ENCODE data around the gene FKBP15. TPM values are rescaled to one million over a fixed set of nuclear protein-coding genes. Genes with fewer than 3 reads are reported as not detected.

Gene FKBP15
- 28.2 to 30.0 TPM (median 28.4 TPM) in 3 replicates for total RNA-seq

- H3K4me1 Mint-ChIP-seq = peaks cover 38% of the 10 kb centered on the region
- TF ChIP-seq, protein P1, sequence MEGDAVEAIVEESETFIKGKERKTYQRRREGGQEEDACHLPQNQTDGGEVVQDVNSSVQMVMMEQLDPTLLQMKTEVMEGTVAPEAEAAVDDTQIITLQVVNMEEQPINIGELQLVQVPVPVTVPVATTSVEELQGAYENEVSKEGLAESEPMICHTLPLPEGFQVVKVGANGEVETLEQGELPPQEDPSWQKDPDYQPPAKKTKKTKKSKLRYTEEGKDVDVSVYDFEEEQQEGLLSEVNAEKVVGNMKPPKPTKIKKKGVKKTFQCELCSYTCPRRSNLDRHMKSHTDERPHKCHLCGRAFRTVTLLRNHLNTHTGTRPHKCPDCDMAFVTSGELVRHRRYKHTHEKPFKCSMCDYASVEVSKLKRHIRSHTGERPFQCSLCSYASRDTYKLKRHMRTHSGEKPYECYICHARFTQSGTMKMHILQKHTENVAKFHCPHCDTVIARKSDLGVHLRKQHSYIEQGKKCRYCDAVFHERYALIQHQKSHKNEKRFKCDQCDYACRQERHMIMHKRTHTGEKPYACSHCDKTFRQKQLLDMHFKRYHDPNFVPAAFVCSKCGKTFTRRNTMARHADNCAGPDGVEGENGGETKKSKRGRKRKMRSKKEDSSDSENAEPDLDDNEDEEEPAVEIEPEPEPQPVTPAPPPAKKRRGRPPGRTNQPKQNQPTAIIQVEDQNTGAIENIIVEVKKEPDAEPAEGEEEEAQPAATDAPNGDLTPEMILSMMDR (IDR thresholded peaks at IDR 0.05; ENCODE audit: unreplicated experiment) = no peak
- H3K36me3 Mint-ChIP-seq = peaks cover 6% of the 10 kb centered on the region
- H3K27me3 Mint-ChIP-seq (ENCODE audit: low read depth) = no peaks in the 10 kb centered on the region
- H3K27ac Mint-ChIP-seq = peak within 1 kb of the TSS; percentile 99
- no peaks in the 10 kb centered on the region for H3K9me3 Mint-ChIP-seq
- peak; percentile 94 to 97 for DNase-seq (ENCODE audit: low spot score in 2 of 2, unreplicated experiment in 2 of 2)
- H3K4me3 Mint-ChIP-seq = peak within 1 kb of the TSS; percentile 99
Measured at GRCh38 chr9:113221003-113221799, at the start of gene FKBP15, which contains the start of gene SLC31A1. Gene FKBP15, minus strand, starts transcription at chr9:113221277. Its CDS starts 34 bp downstream, at chr9:113221243. Gene SLC31A1, plus strand, starts transcription at chr9:113221544. Its CDS starts 34,605 bp downstream, at chr9:113256149.

- H3K27me3 Mint-ChIP-seq (ENCODE audit: low read depth) = no peaks in the 10 kb centered on the region
- TF ChIP-seq, protein P1 (IDR thresholded peaks at IDR 0.05; ENCODE audit: unreplicated experiment) = no peak
- peaks cover 5% of the 10 kb centered on the region for H3K4me1 Mint-ChIP-seq
Measured at GRCh38 chr9:113269871-113270270, 48.8 kb upstream of the FKBP15 start.

DNA sequence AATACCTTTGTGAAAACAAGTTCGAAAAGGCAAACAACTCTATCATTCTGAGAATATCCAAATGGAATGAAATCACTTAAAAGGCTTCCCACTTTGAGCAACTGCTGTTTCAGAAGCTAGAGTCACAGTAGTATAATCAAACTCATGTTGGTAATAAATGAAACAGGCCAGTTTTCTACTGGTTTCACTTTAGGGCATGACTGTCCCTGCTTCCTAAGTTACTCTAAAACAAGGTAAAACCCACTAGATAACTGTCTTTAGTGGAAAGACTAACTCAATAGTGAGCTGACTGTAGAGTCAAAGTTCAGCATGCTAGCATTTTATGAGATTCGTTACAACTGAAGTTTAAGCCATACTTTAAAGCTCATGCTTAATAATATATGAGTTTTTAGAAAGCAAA is 48.3 kb upstream of the FKBP15 start:
- Mint-ChIP-seq H3K4me1 (peaks cover 5% of the 10 kb centered on the region), H3K4me3 (no peak overlapping the region), H3K36me3 (peaks cover 28% of the 10 kb centered on the region), H3K9me3 (no peaks in the 10 kb centered on the region), H3K27ac (no peak overlapping the region), H3K27me3 (ENCODE audit: low read depth) (no peaks in the 10 kb centered on the region)
- no peak for DNase-seq (ENCODE audit: low spot score in 2 of 2, unreplicated experiment in 2 of 2)
- TF ChIP-seq, protein P1 (IDR thresholded peaks at IDR 0.05; ENCODE audit: unreplicated experiment) = no peak

More at GRCh38 chr9:113269871-113270270, 48.8 kb upstream of the FKBP15 start:
- Mint-ChIP-seq H3K36me3 (peaks cover 26% of the 10 kb centered on the region), H3K9me3 (no peaks in the 10 kb centered on the region), H3K27ac (no peak overlapping the region), H3K4me3 (no peak overlapping the region)
- no peak for DNase-seq (ENCODE audit: low spot score in 2 of 2, unreplicated experiment in 2 of 2)

- no peak overlapping the region for H3K27ac Mint-ChIP-seq
- H3K4me3 Mint-ChIP-seq = no peak overlapping the region
- H3K27me3 Mint-ChIP-seq (ENCODE audit: low read depth) = no peaks in the 10 kb centered on the region
- H3K4me1 Mint-ChIP-seq = no peaks in the 10 kb centered on the region
- no peak for DNase-seq (ENCODE audit: low spot score in 2 of 2, unreplicated experiment in 2 of 2)
- TF ChIP-seq, protein P1 (IDR thresholded peaks at IDR 0.05; ENCODE audit: unreplicated experiment) = no peak
- H3K9me3 Mint-ChIP-seq = no peaks in the 10 kb centered on the region
- peaks cover 25% of the 10 kb centered on the region for H3K36me3 Mint-ChIP-seq
Measured at GRCh38 chr9:113267911-113268566, 47.0 kb upstream of the FKBP15 start.

GRCh38 chr9:113266174-113266573 is 45.1 kb upstream of the FKBP15 start:
- Mint-ChIP-seq H3K36me3 (peaks cover 26% of the 10 kb centered on the region), H3K4me1 (no peaks in the 10 kb centered on the region), H3K27ac (no peak overlapping the region), H3K4me3 (no peak overlapping the region), H3K27me3 (ENCODE audit: low read depth) (no peaks in the 10 kb centered on the region), H3K9me3 (no peaks in the 10 kb centered on the region)
- TF ChIP-seq, protein P1 (IDR thresholded peaks at IDR 0.05; ENCODE audit: unreplicated experiment) = no peak
- DNase-seq (ENCODE audit: low spot score in 2 of 2, unreplicated experiment in 2 of 2) = no peak
